ENCODE results near the gene SDCCAG8. TPM values are rescaled to one million over a fixed set of nuclear protein-coding genes. Genes with fewer than 3 reads are reported as not detected.

SDCCAG8 gene
- total RNA-seq, 4 donors from 2014 or later = 30.3 to 131 (median 55.4) TPM

DNA sequence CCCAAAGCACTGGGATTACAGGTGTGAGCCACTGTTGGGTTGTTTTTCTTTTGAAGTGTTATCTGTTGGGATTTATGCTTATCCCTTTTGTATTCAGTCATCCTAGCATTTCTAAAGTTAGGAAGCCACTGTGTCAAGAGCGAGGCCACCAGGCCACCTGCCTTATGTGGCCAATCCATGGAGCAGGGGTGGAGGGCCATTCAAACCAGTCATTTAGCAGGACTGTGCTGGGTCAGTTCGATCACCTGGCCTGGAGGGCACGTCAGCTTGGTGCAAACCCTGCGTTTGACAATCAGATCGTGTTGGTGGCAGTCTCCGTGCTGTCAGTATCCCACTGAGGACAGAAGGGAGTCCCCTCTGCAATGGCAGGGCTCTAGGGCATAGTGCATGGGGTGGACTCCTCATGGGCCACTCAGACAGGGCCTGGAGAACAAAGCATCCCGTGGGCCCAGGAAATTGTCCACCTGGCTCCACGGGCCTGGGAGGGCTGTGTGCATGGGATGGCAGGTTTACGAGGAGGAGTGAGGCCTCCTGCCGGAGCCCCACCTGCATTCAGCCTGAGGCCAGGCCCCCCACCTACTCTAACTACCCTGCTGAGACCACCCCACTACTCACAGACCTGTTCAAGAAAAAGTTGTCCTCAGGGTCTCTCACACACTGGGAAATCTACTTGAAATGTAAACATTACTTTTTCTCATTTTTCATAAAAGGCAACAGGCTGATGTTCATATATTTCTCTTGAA, 242.3 kb downstream of the SDCCAG8 start:
- no peak for DNase-seq
- TF ChIP-seq POLR2A (IDR thresholded peaks at IDR 0.05) = no peak
- TF ChIP-seq, protein P1, sequence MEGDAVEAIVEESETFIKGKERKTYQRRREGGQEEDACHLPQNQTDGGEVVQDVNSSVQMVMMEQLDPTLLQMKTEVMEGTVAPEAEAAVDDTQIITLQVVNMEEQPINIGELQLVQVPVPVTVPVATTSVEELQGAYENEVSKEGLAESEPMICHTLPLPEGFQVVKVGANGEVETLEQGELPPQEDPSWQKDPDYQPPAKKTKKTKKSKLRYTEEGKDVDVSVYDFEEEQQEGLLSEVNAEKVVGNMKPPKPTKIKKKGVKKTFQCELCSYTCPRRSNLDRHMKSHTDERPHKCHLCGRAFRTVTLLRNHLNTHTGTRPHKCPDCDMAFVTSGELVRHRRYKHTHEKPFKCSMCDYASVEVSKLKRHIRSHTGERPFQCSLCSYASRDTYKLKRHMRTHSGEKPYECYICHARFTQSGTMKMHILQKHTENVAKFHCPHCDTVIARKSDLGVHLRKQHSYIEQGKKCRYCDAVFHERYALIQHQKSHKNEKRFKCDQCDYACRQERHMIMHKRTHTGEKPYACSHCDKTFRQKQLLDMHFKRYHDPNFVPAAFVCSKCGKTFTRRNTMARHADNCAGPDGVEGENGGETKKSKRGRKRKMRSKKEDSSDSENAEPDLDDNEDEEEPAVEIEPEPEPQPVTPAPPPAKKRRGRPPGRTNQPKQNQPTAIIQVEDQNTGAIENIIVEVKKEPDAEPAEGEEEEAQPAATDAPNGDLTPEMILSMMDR (IDR thresholded peaks at IDR 0.05) = no peak
- no peaks in the 10 kb centered on the region for H3K9me3 ChIP-seq
- H3K4me3 ChIP-seq = no peak overlapping the region
- H3K36me3 ChIP-seq = no peaks in the 10 kb centered on the region
- H3K27ac ChIP-seq = no peak overlapping the region
- H3K27me3 ChIP-seq = no peaks in the 10 kb centered on the region
- peaks cover 0 to 8% (median 0%) of the 10 kb centered on the region in 4 donors for H3K4me1 ChIP-seq

DNA sequence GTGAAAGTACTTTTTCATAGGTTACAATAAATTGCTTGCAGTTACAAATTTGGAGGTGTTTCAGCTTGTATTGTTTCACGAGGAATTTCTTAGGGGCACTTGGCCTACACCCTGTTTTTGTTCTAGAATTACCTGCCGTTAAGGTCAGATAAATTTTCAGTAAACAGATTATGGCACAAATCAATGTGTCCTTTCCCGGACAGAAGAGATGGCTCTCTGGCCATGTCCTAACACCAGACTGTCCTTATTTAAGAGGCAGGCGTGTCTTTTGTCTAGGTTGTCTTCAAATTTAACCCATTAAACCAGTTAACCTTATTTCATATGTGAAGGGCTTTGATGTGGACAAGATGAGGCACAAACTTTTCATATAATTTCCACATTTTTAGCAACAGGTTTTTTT, 243.4 kb downstream of the SDCCAG8 start:
- DNase-seq = no peak
- Histone ChIP-seq H3K4me3 (no peak overlapping the region), H3K27ac (no peak overlapping the region), H3K4me1 (peaks cover 0 to 8% (median 0%) of the 10 kb centered on the region in 4 donors), H3K27me3 (no peaks in the 10 kb centered on the region), H3K9me3 (no peaks in the 10 kb centered on the region), H3K36me3 (no peaks in the 10 kb centered on the region)
- no peak for TF ChIP-seq POLR2A (IDR thresholded peaks at IDR 0.05)
- TF ChIP-seq, protein P1 (IDR thresholded peaks at IDR 0.05) = no peak

DNA sequence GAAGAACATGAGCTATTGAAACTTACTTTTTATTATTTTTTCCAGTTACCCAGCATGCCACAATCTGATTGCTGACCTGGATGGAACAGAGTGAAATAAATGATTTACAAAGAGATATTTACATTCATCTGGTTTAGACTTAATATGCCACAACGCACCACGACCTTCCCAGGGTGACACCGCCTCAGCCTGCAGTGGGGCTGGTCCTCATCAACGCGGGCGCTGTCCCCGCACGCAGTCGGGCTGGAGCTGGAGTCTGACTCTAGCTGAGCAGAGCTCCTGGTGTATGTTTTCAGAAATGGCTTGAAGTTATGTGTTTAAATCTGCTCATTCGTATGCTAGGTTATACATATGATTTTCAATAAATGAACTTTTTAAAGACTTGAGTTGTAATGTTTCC, 243.9 kb downstream of the SDCCAG8 start:
- H3K4me3 ChIP-seq = no peak overlapping the region
- H3K36me3 ChIP-seq = no peaks in the 10 kb centered on the region
- H3K27me3 ChIP-seq = no peaks in the 10 kb centered on the region
- peaks cover 0 to 8% (median 0%) of the 10 kb centered on the region in 4 donors for H3K4me1 ChIP-seq
- H3K27ac ChIP-seq = no peak overlapping the region
- TF ChIP-seq POLR2A (IDR thresholded peaks at IDR 0.05) = no peak
- TF ChIP-seq, protein P1 (IDR thresholded peaks at IDR 0.05) = no peak
- DNase-seq = no peak
- no peaks in the 10 kb centered on the region for H3K9me3 ChIP-seq

DNA sequence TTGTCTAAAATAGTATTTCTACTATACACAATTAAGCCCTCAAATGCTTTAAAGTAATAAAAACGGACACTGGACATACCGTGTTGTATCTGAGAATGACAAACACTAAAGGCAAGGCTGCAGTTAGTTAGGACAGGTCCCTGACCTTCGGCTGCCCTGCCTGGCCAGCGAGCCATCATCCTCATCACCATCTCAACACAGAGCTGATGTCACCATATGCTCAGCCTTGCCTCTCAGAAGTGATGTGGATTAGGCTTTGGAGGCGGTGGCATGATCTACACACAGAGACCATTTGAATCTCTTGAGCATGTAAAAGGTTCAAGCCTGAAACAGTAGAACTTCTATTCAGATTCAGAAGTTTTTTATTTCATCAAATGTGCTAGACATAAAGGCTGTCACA, 244.7 kb downstream of the SDCCAG8 start:
- Histone ChIP-seq H3K4me1 (peaks cover 0 to 6% (median 0%) of the 10 kb centered on the region in 4 donors), H3K36me3 (no peaks in the 10 kb centered on the region), H3K9me3 (no peaks in the 10 kb centered on the region), H3K4me3 (no peak overlapping the region), H3K27ac (no peak overlapping the region), H3K27me3 (no peaks in the 10 kb centered on the region)
- DNase-seq = no peak
- TF ChIP-seq POLR2A (IDR thresholded peaks at IDR 0.05) = no peak
- TF ChIP-seq, protein P1 (IDR thresholded peaks at IDR 0.05) = no peak

DNA sequence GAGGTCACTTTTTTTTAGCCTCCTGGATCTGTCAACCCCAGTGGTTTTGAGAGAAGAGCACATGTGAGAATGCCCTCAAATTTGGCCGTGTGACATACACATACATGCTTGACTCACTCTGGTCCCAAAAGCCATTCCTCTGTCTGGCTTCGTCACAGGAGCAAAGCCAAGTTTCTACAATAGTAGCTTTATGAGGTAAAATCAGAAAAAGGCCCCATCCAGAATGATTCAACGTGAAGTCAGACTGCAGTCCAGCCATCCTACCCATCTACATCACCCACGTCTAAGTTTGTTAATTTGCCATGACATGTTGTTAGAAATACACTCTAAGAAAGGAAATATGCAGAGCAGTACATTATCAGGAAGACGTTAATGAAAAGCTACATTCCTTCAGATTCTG, 245.2 kb downstream of the SDCCAG8 start:
- H3K9me3 ChIP-seq = no peaks in the 10 kb centered on the region
- TF ChIP-seq POLR2A (IDR thresholded peaks at IDR 0.05) = no peak
- TF ChIP-seq, protein P1 (IDR thresholded peaks at IDR 0.05) = no peak
- no peaks in the 10 kb centered on the region for H3K27me3 ChIP-seq
- no peaks in the 10 kb centered on the region for H3K36me3 ChIP-seq
- H3K27ac ChIP-seq = no peak overlapping the region
- DNase-seq = no peak
- H3K4me1 ChIP-seq = peaks cover 0 to 1% (median 0%) of the 10 kb centered on the region in 4 donors
- H3K4me3 ChIP-seq = no peak overlapping the region

Measured in Peyer's patch (tissue), 4 donors.